HG03045 (cell line): ENCODE results near the gene NSMCE4A.
A peak's percentile ranks its signal among the peaks of the same experiment; 100 is the strongest.
"Not testable (repeated sequence)": the region's sequence is repeated elsewhere in the genome, so short reads cannot be mapped to it uniquely, and the experiment has no call there.

ENCODE experiments used
- ATAC-seq: cut with Tn5 transposase; IDR thresholded peaks from one replicate; pipeline ENCODE4 v1.9.1; 2021; ENCODE audit warnings: mild to moderate bottlenecking, moderate library complexity; ENCODE audit not compliant: unreplicated experiment

The NSMCE4A gene

DNA sequence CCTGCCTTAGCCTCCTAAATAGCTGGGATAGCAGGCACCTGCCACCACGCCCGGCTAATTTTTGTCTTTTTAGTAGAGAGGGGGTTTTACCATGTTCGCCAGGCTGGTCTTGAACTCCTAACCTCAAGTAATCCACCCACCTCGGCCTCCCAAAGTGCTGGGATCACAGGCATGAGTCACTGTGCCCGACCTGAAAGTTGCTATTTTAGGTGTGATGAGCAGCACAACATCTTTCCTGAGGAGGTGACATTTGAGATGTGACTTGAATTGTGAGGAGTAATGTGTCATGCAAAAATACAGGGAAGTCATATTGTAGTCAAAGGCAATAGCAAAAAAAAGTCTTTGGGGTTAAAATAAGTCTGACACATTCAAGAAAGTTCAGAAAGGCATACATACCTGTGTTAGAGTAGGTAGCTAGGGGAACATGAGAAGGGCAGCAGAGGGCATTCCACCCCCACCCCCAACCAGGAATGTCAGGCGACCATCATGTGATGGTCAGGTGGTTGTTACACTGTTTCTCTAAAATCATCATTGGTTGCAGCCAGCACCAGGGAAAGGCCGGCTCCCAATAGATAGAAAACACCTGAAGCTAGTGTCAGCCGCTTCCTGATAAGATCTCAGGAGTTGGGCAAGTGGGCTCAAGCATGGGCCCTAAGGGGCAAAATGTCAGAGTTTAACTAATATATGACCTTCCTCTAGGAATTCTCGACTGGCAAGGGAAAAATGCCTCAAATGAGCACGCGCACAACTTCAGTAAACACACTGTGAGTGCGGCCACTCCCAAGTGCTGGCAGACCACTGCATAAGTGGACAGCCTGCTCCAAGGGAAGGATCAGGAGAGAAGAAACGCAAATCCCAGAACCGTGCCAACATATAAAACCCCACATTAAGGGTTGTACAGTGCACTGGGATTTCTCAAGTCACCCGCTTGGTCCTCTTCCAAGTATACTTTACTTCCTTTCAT, 13.6 kb upstream of the NSMCE4A start, which contains the start of gene TACC2:
Gene TACC2, plus strand, starts transcription at position 803 of the 964 bp plus-strand sequence. CDS start 32,819 bp downstream, outside the sequence.
- ATAC-seq = no peak

DNA sequence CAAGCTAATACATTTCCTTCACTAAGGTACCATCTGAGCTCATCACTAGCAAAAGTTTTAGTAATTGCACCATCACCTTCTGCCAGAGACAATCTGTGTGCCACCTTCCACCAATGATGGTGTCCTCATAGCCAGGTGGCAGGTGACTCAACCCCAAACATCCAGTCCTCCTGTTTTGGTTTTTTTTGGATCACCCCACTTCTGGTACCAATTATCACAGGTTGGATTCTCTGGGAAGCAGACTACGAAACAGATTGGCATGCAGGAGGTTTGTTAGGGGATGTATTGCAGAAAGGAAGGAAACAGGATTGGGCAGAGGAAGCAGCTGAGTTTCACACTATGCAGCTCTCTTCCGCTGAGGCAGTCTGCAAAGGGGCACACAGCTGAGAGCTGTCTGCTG, 9.4 kb upstream of the NSMCE4A start:
- no peak for ATAC-seq

GRCh38 chr10:121983852-121984251, 8.8 kb upstream of the NSMCE4A start:
- ATAC-seq = no peak

DNA sequence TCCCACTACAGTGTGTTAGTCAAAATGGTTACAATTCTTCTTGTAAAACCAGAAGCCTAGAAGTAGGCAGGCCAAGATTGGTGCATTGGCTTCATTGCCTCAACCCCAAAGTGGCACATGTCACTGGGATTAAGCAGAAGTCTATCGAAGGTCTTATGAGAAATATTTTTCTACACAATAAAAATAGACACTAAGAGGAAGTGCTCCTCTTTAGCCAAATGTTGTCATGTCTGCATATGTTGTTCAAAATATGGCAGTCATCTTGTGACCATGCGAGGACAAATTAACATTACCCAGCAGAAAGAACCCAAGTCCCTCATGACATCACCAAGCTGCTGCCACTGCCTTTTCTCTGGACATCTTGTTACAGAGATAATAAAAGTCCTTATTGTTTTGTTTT, 6.3 kb upstream of the NSMCE4A start:
- no peak for ATAC-seq

- ATAC-seq = no peak
These were observed 3.5 kb upstream of the NSMCE4A start for GRCh38 chr10:121978511-121978910.

DNA sequence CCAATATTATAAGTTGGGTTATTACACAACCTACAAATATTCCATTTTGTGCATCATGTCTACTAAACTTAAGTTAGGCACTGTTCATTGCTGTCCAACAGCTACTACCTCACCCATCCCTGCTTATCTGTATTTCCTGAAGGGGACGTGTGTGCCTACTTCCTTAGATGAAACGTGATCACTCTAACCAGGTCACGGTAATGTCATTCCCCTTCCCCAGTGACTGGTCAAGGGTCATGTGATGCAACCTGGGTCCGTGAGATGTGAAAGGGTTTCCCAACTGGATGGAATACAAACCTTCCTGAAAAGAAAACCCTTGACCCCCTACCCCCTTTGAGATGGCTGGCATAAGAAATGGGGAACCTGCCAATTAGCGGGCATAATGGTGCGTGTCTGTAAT, 1.6 kb upstream of the NSMCE4A start:
- ATAC-seq = no peak

DNA sequence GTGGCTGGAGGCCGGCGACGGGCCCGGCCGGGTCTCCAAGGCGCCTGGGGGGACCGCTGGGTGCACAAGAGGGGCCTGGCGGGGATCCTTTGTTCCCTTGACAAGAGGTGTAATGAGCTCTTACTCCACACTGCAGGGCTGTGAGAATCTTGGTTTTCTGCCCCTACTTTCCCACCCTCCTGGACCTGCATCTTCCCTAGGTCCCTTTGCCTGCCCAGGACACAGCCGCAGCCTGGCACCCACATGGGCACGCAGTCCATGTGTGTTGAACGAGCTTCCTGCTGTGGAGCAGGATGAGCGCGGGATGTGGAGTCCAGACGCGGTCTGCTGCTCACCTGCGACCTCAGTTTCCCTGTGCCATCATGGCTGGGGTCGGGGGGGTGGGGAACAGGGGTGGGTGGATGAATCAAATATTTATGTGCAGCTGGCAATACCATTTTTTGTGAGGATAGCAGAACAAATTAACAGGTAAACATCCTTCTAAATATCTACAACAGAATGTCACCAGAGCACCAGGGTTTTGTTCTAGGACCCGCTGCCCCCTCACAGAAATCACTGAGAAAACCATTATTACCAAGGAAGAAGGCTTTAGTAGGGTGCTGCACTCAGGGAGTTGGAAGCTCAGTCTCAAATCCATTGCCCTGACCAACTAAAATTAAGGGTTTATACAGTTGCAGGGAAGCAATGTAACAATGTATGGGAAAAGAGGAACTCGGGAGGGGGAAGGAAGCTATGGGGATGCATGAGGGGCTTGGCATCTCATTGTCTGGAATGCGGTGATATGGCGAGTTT, 474 bp upstream of the NSMCE4A start:
- peak; percentile 3 for ATAC-seq

DNA sequence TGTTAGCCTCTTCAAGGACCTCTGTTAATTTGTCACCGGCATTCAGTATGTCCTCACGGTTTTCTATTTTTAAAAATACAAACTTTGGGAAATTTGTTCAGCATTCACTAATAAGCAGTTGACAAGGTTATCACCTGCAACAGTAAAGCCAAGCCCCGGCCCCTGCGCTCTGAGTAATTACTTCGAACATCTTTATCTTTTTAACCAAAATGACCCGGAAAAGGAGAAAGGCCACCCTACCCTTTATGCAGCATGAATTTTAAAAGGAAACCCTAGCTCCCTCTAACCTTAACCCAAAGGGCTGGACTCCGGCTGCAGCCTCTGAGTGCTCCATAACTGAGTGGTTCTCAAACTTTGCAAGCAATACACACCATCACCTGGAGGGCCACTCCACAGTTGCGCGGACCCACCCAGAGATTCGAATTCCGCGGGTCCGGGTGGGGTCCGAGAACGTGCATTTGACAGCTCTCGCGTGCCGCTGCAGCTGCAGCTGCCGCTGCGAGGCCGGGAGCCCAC, 940 bp downstream of the NSMCE4A start:
- ATAC-seq = peak; percentile 18

DNA sequence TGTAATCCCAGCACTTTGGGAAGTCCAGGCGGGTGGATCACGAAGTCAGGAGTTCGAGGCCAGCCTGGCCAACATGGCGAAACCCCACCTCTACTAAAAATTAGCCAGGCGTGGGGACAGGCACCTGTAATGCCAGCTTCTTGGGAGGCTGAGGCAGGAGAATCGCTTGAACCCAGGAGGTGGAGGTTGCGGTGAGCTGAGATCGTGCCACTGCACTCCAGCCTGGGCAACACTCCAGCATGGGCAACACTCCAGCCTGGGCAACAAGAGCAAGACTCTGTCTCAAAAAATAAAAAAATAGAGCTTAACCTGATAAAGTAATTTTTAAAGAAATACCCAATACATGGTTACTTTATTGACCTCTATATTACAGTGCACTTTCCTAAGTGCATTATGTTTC, 5.9 kb downstream of the NSMCE4A start:
- not testable (repeated sequence) for ATAC-seq

- no peak for ATAC-seq
These were observed 9.0 kb downstream of the NSMCE4A start for GRCh38 chr10:121965996-121966395.

- no peak for ATAC-seq
These were observed 13.6 kb downstream of the NSMCE4A start for GRCh38 chr10:121961456-121961855.

- no peak for ATAC-seq
These were observed 15.3 kb downstream of the NSMCE4A start for GRCh38 chr10:121959671-121960070.

- no peak for ATAC-seq
These were observed 18.6 kb downstream of the NSMCE4A start for GRCh38 chr10:121956111-121957061.

DNA sequence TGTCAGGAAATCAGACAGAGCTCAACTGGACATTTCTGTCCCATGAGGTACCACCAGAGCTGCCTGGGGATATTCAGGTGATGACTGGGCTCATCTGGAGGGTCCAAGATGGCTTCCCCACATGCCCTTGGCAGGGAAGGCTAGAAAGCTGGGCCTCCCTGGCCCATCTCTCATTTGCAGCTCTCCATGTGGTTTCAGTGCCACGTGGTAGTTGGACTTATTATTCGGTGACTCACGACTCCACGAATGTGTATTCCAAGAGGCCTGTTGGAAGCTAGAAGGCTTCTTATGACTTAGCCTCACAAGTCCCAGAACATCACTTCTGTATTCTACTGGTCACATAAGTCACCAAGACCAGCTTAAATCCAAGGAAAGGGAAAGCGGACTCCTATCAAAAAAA, 22.8 kb downstream of the NSMCE4A start:
- ATAC-seq = no peak

DNA sequence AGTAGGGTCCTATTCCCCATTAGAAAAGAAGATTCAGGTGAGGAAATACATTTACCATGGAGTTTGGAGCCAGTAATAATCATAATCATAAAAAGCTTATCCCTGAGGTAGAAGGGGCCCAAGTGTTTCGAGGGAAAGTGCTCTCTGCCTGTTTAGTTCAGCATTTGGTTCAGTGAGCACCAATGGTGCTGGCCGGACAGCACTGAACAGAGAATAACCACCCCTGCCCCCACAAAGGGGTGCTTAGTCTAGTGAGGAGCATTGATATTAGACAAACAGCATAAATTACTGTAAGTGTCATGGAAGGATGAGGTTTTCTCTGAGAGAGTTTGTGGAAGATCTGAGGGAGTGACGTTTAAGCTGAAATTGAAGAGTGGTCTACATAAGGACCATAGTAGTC, 25.6 kb downstream of the NSMCE4A start:
- ATAC-seq = no peak

DNA sequence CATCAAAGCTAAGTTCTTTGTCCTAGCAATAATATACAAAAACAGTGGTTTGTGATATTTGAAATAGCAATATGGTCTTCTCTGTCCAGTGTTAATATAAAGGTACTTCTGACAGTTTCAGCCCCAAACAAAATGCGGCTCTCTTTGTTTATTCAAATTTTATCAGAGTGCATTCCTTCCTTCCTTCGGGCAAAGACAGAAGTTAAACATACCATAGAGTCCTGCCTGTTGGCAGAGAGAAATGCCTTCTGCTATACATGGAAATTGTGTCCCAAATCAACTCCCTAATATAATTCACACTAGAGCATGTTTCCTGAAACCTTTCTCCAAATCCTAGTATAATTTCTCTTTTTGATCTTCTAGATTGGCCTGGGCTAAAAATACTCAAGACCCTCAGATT, 26.0 kb downstream of the NSMCE4A start:
- ATAC-seq = no peak

- ATAC-seq = no peak
These were observed 27.4 kb downstream of the NSMCE4A start for GRCh38 chr10:121947343-121948330.

DNA sequence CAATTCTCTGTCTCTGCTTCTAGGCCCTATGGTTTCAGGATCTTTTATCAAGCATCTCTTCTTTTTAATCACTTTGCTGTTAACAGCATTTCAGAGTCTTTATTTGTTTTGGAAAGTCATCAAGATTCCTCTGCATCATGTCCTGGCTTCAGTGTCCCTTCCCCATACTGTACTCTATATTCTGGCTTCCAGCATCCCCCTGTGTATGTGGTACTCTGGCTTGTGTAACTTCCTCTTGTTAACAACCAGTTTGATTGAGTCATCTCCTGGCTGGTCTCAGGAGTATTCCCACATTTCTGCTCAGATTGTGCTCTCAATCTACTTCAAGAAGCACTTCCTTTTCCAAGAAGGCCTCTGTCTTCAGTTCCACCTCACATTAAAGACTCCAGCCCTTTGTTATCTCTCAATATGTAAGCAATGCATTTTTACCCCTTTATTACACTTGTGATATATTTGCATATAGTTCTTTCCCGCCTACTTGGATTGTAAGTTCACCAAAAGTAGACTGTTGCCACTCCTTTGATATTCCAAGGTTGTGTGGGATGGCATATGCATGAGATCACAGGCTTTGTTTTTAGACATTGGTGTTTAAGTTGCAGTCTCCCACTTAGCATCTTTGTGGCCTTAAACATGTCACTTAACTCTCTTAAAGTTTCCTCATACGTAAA, 32.1 kb downstream of the NSMCE4A start:
- no peak for ATAC-seq

- ATAC-seq = no peak
These were observed 33.5 kb downstream of the NSMCE4A start for GRCh38 chr10:121941532-121941931.
